Breast epithelium (tissue), 3 donors: Measurements from ENCODE around the gene RAMP2.

Experiments used
- POLR2A ChIP-seq: fragments of 450-650 bp; IDR thresholded peaks from one replicate; pipeline ENCODE4 v1.6.1; 2016; ENCODE audit warnings: antibody characterized with exemption, mild to moderate bottlenecking, moderate library complexity
- POLR2AphosphoS5 ChIP-seq, 3 donors: sonication (generic); formaldehyde crosslinking; IDR thresholded peaks; one replicate each; pipeline ENCODE4 v1.6.1; 2017; ENCODE audit warnings: antibody characterized with exemption in 3 of 3
- TF ChIP-seq, protein P1 (sequence below), 3 donors: fragments of 450-650 bp; IDR thresholded peaks; one replicate each; pipeline ENCODE4 v1.5.1; 2016 to 2017; ENCODE audit warnings: antibody characterized with exemption in 3 of 3, mild to moderate bottlenecking in 3 of 3, moderate library complexity in 3 of 3

DNA sequence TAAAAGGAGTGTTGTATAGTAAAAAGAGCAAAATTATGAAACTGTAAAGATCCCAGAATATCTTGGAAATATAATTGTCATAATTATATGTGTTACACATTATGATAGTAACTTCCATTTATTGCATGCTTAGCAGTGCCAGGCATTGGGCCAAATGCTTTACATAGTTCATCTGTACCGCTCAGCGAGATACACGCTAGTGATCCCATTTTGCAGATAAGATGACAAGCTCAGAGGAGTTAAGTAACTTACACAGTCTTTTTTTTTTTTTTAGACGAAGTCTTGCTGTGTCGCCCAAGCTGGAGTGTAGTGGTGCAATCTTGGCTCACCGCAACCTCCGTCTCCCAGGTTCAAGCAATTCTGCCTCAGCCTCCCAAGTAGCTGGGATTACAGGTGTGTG is 9.4 kb upstream of the RAMP2 start:
- TF ChIP-seq POLR2AphosphoS5 (IDR thresholded peaks at IDR 0.05) (no peak), POLR2A (no peak)
- TF ChIP-seq, protein P1, sequence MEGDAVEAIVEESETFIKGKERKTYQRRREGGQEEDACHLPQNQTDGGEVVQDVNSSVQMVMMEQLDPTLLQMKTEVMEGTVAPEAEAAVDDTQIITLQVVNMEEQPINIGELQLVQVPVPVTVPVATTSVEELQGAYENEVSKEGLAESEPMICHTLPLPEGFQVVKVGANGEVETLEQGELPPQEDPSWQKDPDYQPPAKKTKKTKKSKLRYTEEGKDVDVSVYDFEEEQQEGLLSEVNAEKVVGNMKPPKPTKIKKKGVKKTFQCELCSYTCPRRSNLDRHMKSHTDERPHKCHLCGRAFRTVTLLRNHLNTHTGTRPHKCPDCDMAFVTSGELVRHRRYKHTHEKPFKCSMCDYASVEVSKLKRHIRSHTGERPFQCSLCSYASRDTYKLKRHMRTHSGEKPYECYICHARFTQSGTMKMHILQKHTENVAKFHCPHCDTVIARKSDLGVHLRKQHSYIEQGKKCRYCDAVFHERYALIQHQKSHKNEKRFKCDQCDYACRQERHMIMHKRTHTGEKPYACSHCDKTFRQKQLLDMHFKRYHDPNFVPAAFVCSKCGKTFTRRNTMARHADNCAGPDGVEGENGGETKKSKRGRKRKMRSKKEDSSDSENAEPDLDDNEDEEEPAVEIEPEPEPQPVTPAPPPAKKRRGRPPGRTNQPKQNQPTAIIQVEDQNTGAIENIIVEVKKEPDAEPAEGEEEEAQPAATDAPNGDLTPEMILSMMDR (IDR thresholded peaks at IDR 0.05): no peak
